Activated CD8-positive, alpha-beta T cell treated with anti-CD3 and anti-CD28 coated beads, Interleukin-2, amount 10 ng/mL, durations not matched to agents 7 days and 5 days (primary cell): Measurements from ENCODE around the gene FARSA. TPM values are rescaled to one million over a fixed set of nuclear protein-coding genes. Genes with fewer than 3 reads are reported as not detected.

ENCODE experiments used
- ATAC-seq: fragments of 150-1000 bp; cut with Tn5 transposase; one replicate; pipeline ENCODE4 v1.10.0; 2021; ENCODE audit warnings: moderate library complexity
- CTCF ChIA-PET: fragments of 350-600 bp; sonication (Branson Sonifier 250); formaldehyde crosslinking; loops from one replicate; lab custom pipeline; 2021; ENCODE audit warnings: antibody characterized with exemption; lab: Charles Lee
- POLR2A ChIA-PET: fragments of 350-600 bp; sonication (Branson Sonifier 250); formaldehyde crosslinking; loops from one replicate; lab custom pipeline; 2021; ENCODE audit warnings: antibody characterized with exemption; lab: Charles Lee
- DNase-seq: peaks from one replicate; pipeline ENCODE4 v3.0.0-alpha.2; 2020
- H3K27ac Mint-ChIP-seq: one replicate; pipeline ENCODE4 v1.8.0; 2021; ENCODE audit warnings: mild to moderate bottlenecking, mixed read lengths
- H3K27me3 Mint-ChIP-seq: one replicate; pipeline ENCODE4 v1.8.0; 2021; ENCODE audit warnings: low read depth, mixed read lengths
- H3K36me3 Mint-ChIP-seq: one replicate; pipeline ENCODE4 v1.8.0; 2021; ENCODE audit warnings: low read depth, mixed read lengths
- H3K4me1 Mint-ChIP-seq: one replicate; pipeline ENCODE4 v1.8.0; 2021; ENCODE audit warnings: low read depth, mixed read lengths
- H3K4me3 Mint-ChIP-seq: one replicate; pipeline ENCODE4 v1.8.0; 2021; ENCODE audit warnings: mild to moderate bottlenecking, mixed read lengths
- H3K9me3 Mint-ChIP-seq: one replicate; pipeline ENCODE4 v1.8.0; 2022; ENCODE audit warnings: mixed read lengths; ENCODE audit not compliant: insufficient read depth
- total RNA-seq, 2 experiments: library from RNA; stranded (reverse); gene quantifications; one replicate each; pipeline ENCODE4 v1.2.3, GENCODE V29; 2021

Gene FARSA
- total RNA-seq, 2 experiments from 2014 or later = 98.8 to 106 TPM

GRCh38 chr19:12913851-12914690 is 19.4 kb downstream of the FARSA start:
- Mint-ChIP-seq H3K27ac (peak overlapping the region; percentile 98), H3K4me1 (peaks cover 37% of the 10 kb centered on the region), H3K27me3 (peaks cover under 1% of the 10 kb centered on the region), H3K36me3 (peaks cover 5% of the 10 kb centered on the region), H3K4me3 (peak overlapping the region; percentile 57), H3K9me3 (no peaks in the 10 kb centered on the region)
- DNase-seq (peak; percentile 80), ATAC-seq (peak; percentile 85)
- POLR2A ChIA-PET = interaction anchor here (0.6 to 3.1 kb wide), 10 partner anchors 13 to 191 kb away, joined by 3 to 20 read pairs (median 4); partner anchors contain the start of genes CALR, FARSA, GCDH and KLF1
- CTCF ChIA-PET = interaction anchor here (1.0 to 3.8 kb wide), 10 partner anchors 13 to 157 kb away, joined by 3 to 23 read pairs (median 4); partner anchors contain the start of gene GCDH

GRCh38 chr19:12913011-12913561 is 20.4 kb downstream of the FARSA start:
- no peaks in the 10 kb centered on the region for H3K9me3 Mint-ChIP-seq
- no peak for DNase-seq
- no peaks in the 10 kb centered on the region for H3K27me3 Mint-ChIP-seq
- ChIA-PET POLR2A (interaction anchor here (0.6 to 3.1 kb wide), 7 partner anchors 12 to 190 kb away, joined by 3 to 20 read pairs (median 5); partner anchors contain the start of genes CALR, GCDH and KLF1), CTCF (interaction anchor here (0.6 to 3.8 kb wide), 11 partner anchors 12 to 203 kb away, joined by 3 to 23 read pairs (median 4); partner anchors contain the start of gene GCDH)
- peak overlapping the region; percentile 98 for H3K27ac Mint-ChIP-seq
- H3K4me1 Mint-ChIP-seq = peaks cover 31% of the 10 kb centered on the region
- H3K36me3 Mint-ChIP-seq = peaks cover 2% of the 10 kb centered on the region
- H3K4me3 Mint-ChIP-seq = no peak overlapping the region
- no peak for ATAC-seq

- no peak overlapping the region for H3K4me3 Mint-ChIP-seq
- H3K36me3 Mint-ChIP-seq = peaks cover 2% of the 10 kb centered on the region
- CTCF ChIA-PET = interaction anchor here (0.6 to 3.8 kb wide), 6 partner anchors 12 to 202 kb away, joined by 3 to 23 read pairs (median 8); no protein-coding TSS in a partner anchor
- no peak for DNase-seq
- ATAC-seq = no peak
- H3K27me3 Mint-ChIP-seq = no peaks in the 10 kb centered on the region
- peaks cover 31% of the 10 kb centered on the region for H3K4me1 Mint-ChIP-seq
- no peak overlapping the region for H3K27ac Mint-ChIP-seq
- POLR2A ChIA-PET = interaction anchor here (0.7 to 2.3 kb wide), 3 partner anchors 12 to 120 kb away, joined by 3 to 5 read pairs (median 4); partner anchors contain the start of gene KLF1
- H3K9me3 Mint-ChIP-seq = no peaks in the 10 kb centered on the region
Measured at GRCh38 chr19:12912571-12912970, 20.9 kb downstream of the FARSA start.

GRCh38 chr19:12907166-12907565 is 26.3 kb downstream of the FARSA start:
- Mint-ChIP-seq H3K9me3 (no peaks in the 10 kb centered on the region), H3K36me3 (peaks cover 5% of the 10 kb centered on the region), H3K27ac (peak overlapping the region; percentile 55), H3K4me3 (no peak overlapping the region), H3K27me3 (no peaks in the 10 kb centered on the region), H3K4me1 (peaks cover 4% of the 10 kb centered on the region)
- ChIA-PET POLR2A (interaction anchor here (1.1 to 1.6 kb wide), 2 partner anchors 22 to 31 kb away, joined by 3 to 5 read pairs; partner anchors contain the start of gene CALR), CTCF (interaction anchor here (1.9 kb wide), 1 partner anchor 58 kb away, joined by 6 read pairs; no protein-coding TSS in a partner anchor)
- DNase-seq (no peak), ATAC-seq (no peak)

- Mint-ChIP-seq H3K9me3 (no peaks in the 10 kb centered on the region), H3K4me3 (no peak overlapping the region), H3K36me3 (peaks cover 25% of the 10 kb centered on the region), H3K4me1 (peaks cover 22% of the 10 kb centered on the region), H3K27ac (peak overlapping the region; percentile 64), H3K27me3 (no peaks in the 10 kb centered on the region)
- peak; percentile 72 for ATAC-seq
- POLR2A ChIA-PET = interaction anchor here (0.6 to 2.2 kb wide), 7 partner anchors 9 to 139 kb away, joined by 3 to 15 read pairs (median 4); partner anchors contain the start of genes CALR and GCDH
- peak; percentile 41 for DNase-seq
- CTCF ChIA-PET = interaction anchor here (1.1 to 4.8 kb wide), 8 partner anchors 8 to 65 kb away, joined by 3 to 37 read pairs (median 4); partner anchors contain the start of gene GCDH
Measured at GRCh38 chr19:12899891-12900518, 33.5 kb downstream of the FARSA start.

GRCh38 chr19:12896460-12896859 is 37.1 kb downstream of the FARSA start:
- ATAC-seq (no peak), DNase-seq (no peak)
- Mint-ChIP-seq H3K27ac (no peak overlapping the region), H3K9me3 (no peaks in the 10 kb centered on the region), H3K36me3 (peaks cover 22% of the 10 kb centered on the region), H3K4me3 (no peak overlapping the region), H3K4me1 (peaks cover 33% of the 10 kb centered on the region), H3K27me3 (no peaks in the 10 kb centered on the region)
- CTCF ChIA-PET = interaction anchor here (0.7 to 1.0 kb wide), 2 partner anchors 11 to 69 kb away, joined by 3 to 4 read pairs; no protein-coding TSS in a partner anchor
- POLR2A ChIA-PET = no interaction called here

GRCh38 chr19:12893582-12893981 is 39.9 kb downstream of the FARSA start:
- ATAC-seq (no peak), DNase-seq (no peak)
- Mint-ChIP-seq H3K36me3 (peaks cover 16% of the 10 kb centered on the region), H3K27me3 (no peaks in the 10 kb centered on the region), H3K9me3 (no peaks in the 10 kb centered on the region), H3K27ac (no peak overlapping the region), H3K4me3 (no peak overlapping the region), H3K4me1 (peaks cover 29% of the 10 kb centered on the region)
- CTCF ChIA-PET = interaction anchor here (1.7 kb wide), 1 partner anchor 72 kb away, joined by 4 read pairs; no protein-coding TSS in a partner anchor
- POLR2A ChIA-PET = no interaction called here

GRCh38 chr19:12891553-12892021 is 41.9 kb downstream of the FARSA start:
- DNase-seq (no peak), ATAC-seq (no peak)
- ChIA-PET CTCF (interaction anchor here (1.3 to 2.9 kb wide), 7 partner anchors 9 to 74 kb away, joined by 3 to 26 read pairs (median 4); partner anchors contain the start of gene DNASE2), POLR2A (interaction anchor here (0.5 to 2.8 kb wide), 9 partner anchors 8 to 106 kb away, joined by 3 to 17 read pairs (median 7); partner anchors contain the start of genes CALR, DNASE2, FARSA and SYCE2)
- H3K9me3 Mint-ChIP-seq = no peaks in the 10 kb centered on the region
- H3K27me3 Mint-ChIP-seq = peaks cover 3% of the 10 kb centered on the region
- H3K4me1 Mint-ChIP-seq = peaks cover 29% of the 10 kb centered on the region
- H3K4me3 Mint-ChIP-seq = peak overlapping the region; percentile 95
- H3K27ac Mint-ChIP-seq = peak overlapping the region; percentile 91
- H3K36me3 Mint-ChIP-seq = peaks cover 10% of the 10 kb centered on the region

- Mint-ChIP-seq H3K27ac (peak within 1 kb of the TSS; percentile 91), H3K27me3 (peaks cover 3% of the 10 kb centered on the region), H3K9me3 (no peaks in the 10 kb centered on the region), H3K4me1 (peaks cover 35% of the 10 kb centered on the region), H3K36me3 (peaks cover 8% of the 10 kb centered on the region), H3K4me3 (peak within 1 kb of the TSS; percentile 95)
- ChIA-PET CTCF (interaction anchor here (0.8 to 2.9 kb wide), 14 partner anchors 8 to 133 kb away, joined by 3 to 26 read pairs (median 4); partner anchors contain the start of genes DNASE2 and SYCE2), POLR2A (interaction anchor here (0.5 to 2.8 kb wide), 14 partner anchors 8 to 154 kb away, joined by 3 to 17 read pairs (median 4); partner anchors contain the start of genes CALR, DNASE2, FARSA and SYCE2)
- ATAC-seq (peak; percentile 96), DNase-seq (peak; percentile 99)
Measured at GRCh38 chr19:12890787-12891552, 42.5 kb downstream of the FARSA start, which contains the start of gene GCDH. TSS of gene GCDH (plus strand) at chr19:12891160. CDS start at chr19:12891305, 145 bp downstream.
